Activated CD8-positive, alpha-beta memory T cell treated with anti-CD3 and anti-CD28 coated beads, Interleukin-2, amount 50 U/mL, for 48 hours (primary cell): ENCODE measurements around the gene TBC1D22A.

ENCODE experiments used
- DNase-seq: peaks from one replicate; pipeline ENCODE4 v3.0.0-alpha.2; 2020

TBC1D22A gene

GRCh38 chr22:47067911-47068625 is 305.6 kb downstream of the TBC1D22A start:
- peak; percentile 44 for DNase-seq

- DNase-seq, result no peak
Observed at GRCh38 chr22:47068626-47068996, 306.2 kb downstream of the TBC1D22A start.

- no peak for DNase-seq
Observed at GRCh38 chr22:47069270-47069669, 306.8 kb downstream of the TBC1D22A start.

GRCh38 chr22:47071078-47071806 is 308.8 kb downstream of the TBC1D22A start:
- no peak for DNase-seq

GRCh38 chr22:47071807-47072641 is 309.6 kb downstream of the TBC1D22A start:
- no peak for DNase-seq

GRCh38 chr22:47072642-47072967 is 310.2 kb downstream of the TBC1D22A start:
- DNase-seq, result no peak

- no peak for DNase-seq
Observed at GRCh38 chr22:47073075-47073474, 310.6 kb downstream of the TBC1D22A start.

- DNase-seq, result no peak
Observed at GRCh38 chr22:47074105-47074504, 311.7 kb downstream of the TBC1D22A start.

- DNase-seq, result no peak
Observed at GRCh38 chr22:47075568-47075967, 313.1 kb downstream of the TBC1D22A start.

- DNase-seq, result no peak
Observed at GRCh38 chr22:47076758-47077157, 314.3 kb downstream of the TBC1D22A start.

- DNase-seq, result no peak
Observed at GRCh38 chr22:47080100-47080499, 317.6 kb downstream of the TBC1D22A start.

- DNase-seq, result no peak
Observed at GRCh38 chr22:47082505-47082904, 320.1 kb downstream of the TBC1D22A start.

GRCh38 chr22:47083379-47083986 is 321.0 kb downstream of the TBC1D22A start:
- no peak for DNase-seq

GRCh38 chr22:47084226-47084625 is 321.8 kb downstream of the TBC1D22A start:
- DNase-seq, result no peak

GRCh38 chr22:47086596-47087248 is 324.3 kb downstream of the TBC1D22A start:
- no peak for DNase-seq

GRCh38 chr22:47088480-47089158 is 326.2 kb downstream of the TBC1D22A start:
- DNase-seq, result no peak

- DNase-seq, result no peak
Observed at GRCh38 chr22:47089374-47089773, 326.9 kb downstream of the TBC1D22A start.

- DNase-seq, result no peak
Observed at GRCh38 chr22:47089796-47090460, 327.5 kb downstream of the TBC1D22A start.

GRCh38 chr22:47090591-47091245 is 328.3 kb downstream of the TBC1D22A start:
- DNase-seq, result no peak

- DNase-seq, result no peak
Observed at GRCh38 chr22:47091246-47091651, 328.8 kb downstream of the TBC1D22A start.
